Lower lobe of right lung (tissue), 2 donors: ENCODE results near the gene SLC12A4. TPM values are rescaled to one million over a fixed set of nuclear protein-coding genes. Genes with fewer than 3 reads are reported as not detected.
"Not testable (repeated sequence)": the region's sequence is repeated elsewhere in the genome, so short reads cannot be mapped to it uniquely, and the experiment has no call there.

Source experiments
- ATAC-seq, 2 donors: fragments of 200-7000 bp; cut with Tn5 transposase; one replicate each; pipeline ENCODE4 v1.9.1; 2020 to 2022; ENCODE audit warnings: mild to moderate bottlenecking in 2 of 2, moderate library complexity in 2 of 2
- DNase-seq: peaks from one replicate; pipeline ENCODE4 v3.0.0-alpha.2; 2020
- H3K27ac ChIP-seq: fragments of 200-600 bp; one replicate; pipeline ENCODE4 v1.8.0; 2022
- H3K27me3 ChIP-seq: fragments of 200-600 bp; one replicate; pipeline ENCODE4 v1.8.0; 2022; ENCODE audit warnings: low read depth
- H3K36me3 ChIP-seq: fragments of 200-600 bp; one replicate; pipeline ENCODE4 v1.8.0; 2022; ENCODE audit warnings: mild to moderate bottlenecking
- H3K4me1 ChIP-seq: fragments of 200-600 bp; one replicate; pipeline ENCODE4 v1.8.0; 2022
- H3K4me3 ChIP-seq: fragments of 200-600 bp; one replicate; pipeline ENCODE4 v1.8.0; 2022; ENCODE audit warnings: mild to moderate bottlenecking
- H3K9me3 ChIP-seq: fragments of 200-600 bp; one replicate; pipeline ENCODE4 v1.8.0; 2022
- CTCF ChIP-seq: fragments of 200-600 bp; IDR thresholded peaks from one replicate; pipeline ENCODE4 v1.8.0; 2022; ENCODE audit warnings: antibody characterized with exemption, mild to moderate bottlenecking
- intact Hi-C: fragments of 100-400 bp; cut with DNase I; formaldehyde crosslinking; loops from one replicate; pipeline ENCODE4 v1.11.0; 2022
- long read RNA-seq: library from polyadenylated mRNA; unstranded; transcript quantifications from one replicate; pipeline ENCODE4 v2.0.0, GENCODE V29; 2021
- total RNA-seq: library from RNA; stranded (reverse); fragmentation: NEBNext Ultra II Directional; extraction: Animal tissue kit (Norgen Biotek cat#: 25700); gene quantifications from one replicate; pipeline ENCODE4 v1.2.1, GENCODE V29; 2021
- donor health status: DM: no; HTN: yes; CAD: no; lungs with severe emphysema.

The SLC12A4 gene
- 80.3 TPM for total RNA-seq
- long read RNA-seq, full-length matches to known transcripts = 41 of 98 reads
- long read RNA-seq, partial matches to known transcripts = 28 of 98 reads
- long read RNA-seq, other reads (novel, unspliced or antisense) = 29 of 98 reads

- intact Hi-C loops = no loop called here
- ATAC-seq = peak; percentile 95
Measured at GRCh38 chr16:67968400-67969253, at the start of gene SLC12A4. Gene SLC12A4, minus strand, starts transcription at chr16:67968637. Its CDS starts 84 bp downstream, at chr16:67968553.

GRCh38 chr16:68015681-68016080, 47.2 kb upstream of the SLC12A4 start, which contains the start of gene DPEP2NB:
Gene DPEP2NB, minus strand, starts transcription at chr16:68015911. Its CDS starts 141 bp downstream, at chr16:68015770.
- no peaks in the 10 kb centered on the region for H3K36me3 ChIP-seq
- no peaks in the 10 kb centered on the region for H3K9me3 ChIP-seq
- no peak for TF ChIP-seq CTCF
- H3K4me1 ChIP-seq = peaks cover 9% of the 10 kb centered on the region
- no peak for DNase-seq
- no peaks in the 10 kb centered on the region for H3K27me3 ChIP-seq
- intact Hi-C loops = no loop called here
- H3K4me3 ChIP-seq = no peak within 1 kb of the TSS
- no peak for ATAC-seq
- H3K27ac ChIP-seq = no peak within 1 kb of the TSS

More at GRCh38 chr16:67968400-67969253, at the start of gene SLC12A4:
- H3K9me3 ChIP-seq = no peaks in the 10 kb centered on the region
- H3K4me3 ChIP-seq = peak within 1 kb of the TSS; percentile 94
- no peak for TF ChIP-seq CTCF
- peaks cover 45% of the 10 kb centered on the region for H3K4me1 ChIP-seq
- peak; percentile 86 for DNase-seq
- H3K36me3 ChIP-seq = no peaks in the 10 kb centered on the region
- no peaks in the 10 kb centered on the region for H3K27me3 ChIP-seq
- H3K27ac ChIP-seq = peak within 1 kb of the TSS; percentile 99

- H3K4me3 ChIP-seq = no peak overlapping the region
- peak in 1 of 2 donors; percentile 21 for ATAC-seq
- no peak for DNase-seq
- no peaks in the 10 kb centered on the region for H3K9me3 ChIP-seq
- H3K4me1 ChIP-seq = peaks cover 9% of the 10 kb centered on the region
- intact Hi-C loops = no loop called here
- no peak overlapping the region for H3K27ac ChIP-seq
- no peaks in the 10 kb centered on the region for H3K27me3 ChIP-seq
- no peaks in the 10 kb centered on the region for H3K36me3 ChIP-seq
- no peak for TF ChIP-seq CTCF
Measured at GRCh38 chr16:68013440-68013839, 45.0 kb upstream of the SLC12A4 start.

GRCh38 chr16:68009872-68010271, 41.4 kb upstream of the SLC12A4 start:
- peaks cover 28% of the 10 kb centered on the region for H3K4me1 ChIP-seq
- H3K9me3 ChIP-seq, H3K4me3 ChIP-seq, DNase-seq, intact Hi-C loops, H3K27me3 ChIP-seq, H3K27ac ChIP-seq, ATAC-seq, H3K36me3 ChIP-seq: not testable (repeated sequence)

- Histone ChIP-seq H3K9me3 (no peaks in the 10 kb centered on the region), H3K4me1 (peaks cover 29% of the 10 kb centered on the region), H3K27me3 (no peaks in the 10 kb centered on the region), H3K27ac (no peak overlapping the region), H3K36me3 (no peaks in the 10 kb centered on the region), H3K4me3 (no peak overlapping the region)
- TF ChIP-seq CTCF = no peak
- ATAC-seq (no peak), DNase-seq (no peak)
- intact Hi-C loops = no loop called here
Measured at GRCh38 chr16:68009157-68009735, 40.8 kb upstream of the SLC12A4 start.
